AG20443 (cell line): ENCODE measurements around the gene HDHD2.

Source experiments
- DNase-seq: peaks from one replicate; pipeline ENCODE4 v3.0.0; 2012; ENCODE audit warnings: low spot score, mixed read lengths

HDHD2 gene

DNA sequence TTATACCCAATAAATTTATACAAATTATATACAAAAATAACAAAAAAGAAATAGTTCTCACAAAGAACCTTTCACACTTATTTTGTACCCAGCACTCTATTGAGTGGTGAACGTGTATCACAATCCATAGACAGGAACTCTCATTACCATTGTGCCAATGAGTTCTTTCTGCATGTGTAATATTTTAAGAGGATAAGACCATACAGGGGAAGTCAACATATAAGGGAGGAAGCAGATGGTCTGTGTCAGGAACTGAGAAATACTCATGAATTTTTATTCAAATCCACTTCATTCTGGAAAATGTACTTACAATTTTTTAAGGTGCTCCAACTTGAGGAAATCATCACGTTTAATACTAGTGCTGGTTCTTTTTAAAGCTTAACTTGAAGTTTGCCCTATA lies 87.8 kb downstream of the HDHD2 start:
- DNase-seq, result no peak
